ENCODE data around the gene KLHL29. TPM values are rescaled to one million over a fixed set of nuclear protein-coding genes. Genes with fewer than 3 reads are reported as not detected.

The KLHL29 gene
- total RNA-seq, 4 donors from 2014 or later, result 7.6 to 15.3 (median 8.4) TPM

GRCh38 chr2:23666980-23667357 lies 282.0 kb downstream of the KLHL29 start:
- TF ChIP-seq, protein P1, sequence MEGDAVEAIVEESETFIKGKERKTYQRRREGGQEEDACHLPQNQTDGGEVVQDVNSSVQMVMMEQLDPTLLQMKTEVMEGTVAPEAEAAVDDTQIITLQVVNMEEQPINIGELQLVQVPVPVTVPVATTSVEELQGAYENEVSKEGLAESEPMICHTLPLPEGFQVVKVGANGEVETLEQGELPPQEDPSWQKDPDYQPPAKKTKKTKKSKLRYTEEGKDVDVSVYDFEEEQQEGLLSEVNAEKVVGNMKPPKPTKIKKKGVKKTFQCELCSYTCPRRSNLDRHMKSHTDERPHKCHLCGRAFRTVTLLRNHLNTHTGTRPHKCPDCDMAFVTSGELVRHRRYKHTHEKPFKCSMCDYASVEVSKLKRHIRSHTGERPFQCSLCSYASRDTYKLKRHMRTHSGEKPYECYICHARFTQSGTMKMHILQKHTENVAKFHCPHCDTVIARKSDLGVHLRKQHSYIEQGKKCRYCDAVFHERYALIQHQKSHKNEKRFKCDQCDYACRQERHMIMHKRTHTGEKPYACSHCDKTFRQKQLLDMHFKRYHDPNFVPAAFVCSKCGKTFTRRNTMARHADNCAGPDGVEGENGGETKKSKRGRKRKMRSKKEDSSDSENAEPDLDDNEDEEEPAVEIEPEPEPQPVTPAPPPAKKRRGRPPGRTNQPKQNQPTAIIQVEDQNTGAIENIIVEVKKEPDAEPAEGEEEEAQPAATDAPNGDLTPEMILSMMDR (IDR thresholded peaks at IDR 0.05; ENCODE audit: low read depth), result no peak

GRCh38 chr2:23668756-23669304 lies 283.9 kb downstream of the KLHL29 start:
- TF ChIP-seq, protein P1 (IDR thresholded peaks at IDR 0.05; ENCODE audit: low read depth), result no peak

DNA sequence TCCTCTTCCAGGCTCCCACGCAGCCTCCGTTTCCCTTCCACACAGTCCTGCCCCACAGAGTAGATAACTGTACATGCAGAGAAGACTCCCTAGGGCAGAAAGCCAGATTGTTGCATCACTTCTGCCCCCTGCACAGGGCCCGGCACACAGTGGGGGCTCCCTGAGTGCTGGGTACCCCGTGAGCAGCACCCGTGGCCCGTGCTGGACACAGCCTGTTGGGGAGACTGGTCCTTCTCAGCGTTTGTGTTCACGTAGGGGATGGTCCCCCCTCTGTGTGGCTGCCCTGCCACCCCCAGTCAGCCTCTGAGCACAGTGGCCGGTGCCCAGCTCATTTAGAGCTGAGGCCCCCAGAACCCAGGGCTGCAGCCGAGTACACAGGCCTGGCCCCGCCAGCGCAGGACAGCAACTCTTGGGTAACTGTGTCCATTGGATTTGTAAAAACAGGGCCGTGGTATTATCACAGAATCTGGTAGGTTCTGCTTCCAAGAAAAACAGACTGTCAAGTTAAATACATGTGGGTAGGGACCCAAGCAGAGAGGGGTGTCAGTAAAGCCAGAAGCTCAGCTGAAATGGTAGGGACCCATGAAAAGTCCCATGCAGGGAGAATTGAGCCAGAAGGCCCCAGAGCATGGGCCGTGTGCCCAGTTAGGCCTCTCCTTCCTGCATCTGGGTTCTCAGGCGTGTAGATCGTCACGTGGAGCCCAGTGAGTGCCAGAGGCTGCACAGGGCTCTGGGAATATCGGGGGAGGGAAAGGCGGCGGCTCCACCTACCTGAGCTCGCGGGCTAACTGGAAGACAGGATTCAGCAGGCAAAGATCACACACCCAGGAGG lies 284.6 kb downstream of the KLHL29 start:
- TF ChIP-seq, protein P1 (IDR thresholded peaks at IDR 0.05; ENCODE audit: low read depth), result no peak

DNA sequence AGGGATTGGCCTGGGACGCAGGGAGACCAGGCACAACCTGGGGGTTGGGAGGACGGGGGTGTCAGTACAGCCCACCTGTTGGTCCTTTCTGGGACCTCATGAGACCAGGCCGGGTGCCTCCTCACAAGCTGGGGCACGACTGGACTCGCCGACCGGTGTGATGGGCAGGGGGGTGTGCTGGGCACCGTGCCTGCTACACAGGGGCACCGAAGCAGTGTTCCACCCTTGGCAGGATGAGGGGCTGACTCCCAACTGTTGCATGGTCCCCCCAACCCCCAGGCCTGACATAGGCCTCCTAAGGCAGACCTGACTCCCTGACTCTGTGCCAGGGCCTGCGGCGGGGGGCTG lies 285.2 kb downstream of the KLHL29 start:
- TF ChIP-seq, protein P1 (IDR thresholded peaks at IDR 0.05; ENCODE audit: low read depth), result no peak

DNA sequence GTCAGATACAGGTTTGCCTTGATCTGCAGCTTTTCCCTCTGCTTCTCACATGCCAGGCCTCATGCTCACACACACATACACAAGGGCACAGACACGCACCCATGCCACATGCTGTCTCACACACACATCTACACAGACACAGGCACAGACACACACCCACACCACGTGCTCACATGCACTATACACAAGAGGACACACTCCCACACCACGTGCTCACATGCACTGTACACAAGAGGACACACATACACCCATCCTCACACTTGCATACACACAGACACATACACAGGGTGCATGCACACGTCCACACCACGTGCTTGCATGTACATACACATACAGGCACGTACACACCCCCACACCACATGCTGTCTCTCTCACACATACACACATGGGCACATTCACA lies 288.1 kb downstream of the KLHL29 start:
- TF ChIP-seq, protein P1 (IDR thresholded peaks at IDR 0.05; ENCODE audit: low read depth), result no peak

- TF ChIP-seq, protein P1 (IDR thresholded peaks at IDR 0.05; ENCODE audit: low read depth), result no peak
These were observed 289.1 kb downstream of the KLHL29 start for GRCh38 chr2:23673830-23674679.

- TF ChIP-seq, protein P1 (IDR thresholded peaks at IDR 0.05; ENCODE audit: low read depth), result no peak
These were observed 290.5 kb downstream of the KLHL29 start for GRCh38 chr2:23675506-23675905.
